ENCODE data around the gene STARD10.
"Not testable (repeated sequence)": the region's sequence is repeated elsewhere in the genome, so short reads cannot be mapped to it uniquely, and the experiment has no call there.

The STARD10 gene

GRCh38 chr11:72807792-72808191 lies 13.9 kb upstream of the STARD10 start:
- Histone ChIP-seq H3K9me3 (ENCODE audit: control insufficient read depth, low read length) (no peaks in the 10 kb centered on the region), H3K27ac (ENCODE audit: insufficient read depth, low read depth, low read length, poor library complexity, severe bottlenecking) (no peak overlapping the region), H3K36me3 (ENCODE audit: control insufficient read depth, insufficient read depth, low read length) (no peaks in the 10 kb centered on the region), H3K27me3 (ENCODE audit: control insufficient read depth, insufficient read depth, low read length, poor library complexity, severe bottlenecking) (no peaks in the 10 kb centered on the region), H3K4me3 (ENCODE audit: insufficient read depth, low read depth, low read length) (no peak overlapping the region), H3K4me1 (ENCODE audit: control insufficient read depth, insufficient read depth, low read length) (peaks cover 5% of the 10 kb centered on the region)
- WGBS, 2 experiments: 88 to 91% methylated on average over 2 of the region's 2 CpGs

- no peak overlapping the region for H3K4me3 ChIP-seq (ENCODE audit: insufficient read depth, low read depth, low read length)
- WGBS, 2 experiments: 93 to 96% methylated on average over 5 of the region's 5 CpGs
- H3K36me3 ChIP-seq (ENCODE audit: control insufficient read depth, insufficient read depth, low read length): no peaks in the 10 kb centered on the region
- H3K27ac ChIP-seq (ENCODE audit: insufficient read depth, low read depth, low read length, poor library complexity, severe bottlenecking): no peak overlapping the region
- no peaks in the 10 kb centered on the region for H3K27me3 ChIP-seq (ENCODE audit: control insufficient read depth, insufficient read depth, low read length, poor library complexity, severe bottlenecking)
- no peaks in the 10 kb centered on the region for H3K9me3 ChIP-seq (ENCODE audit: control insufficient read depth, low read length)
- H3K4me1 ChIP-seq (ENCODE audit: control insufficient read depth, insufficient read depth, low read length): no peaks in the 10 kb centered on the region
Measured at GRCh38 chr11:72807021-72807693, 13.3 kb upstream of the STARD10 start.

DNA sequence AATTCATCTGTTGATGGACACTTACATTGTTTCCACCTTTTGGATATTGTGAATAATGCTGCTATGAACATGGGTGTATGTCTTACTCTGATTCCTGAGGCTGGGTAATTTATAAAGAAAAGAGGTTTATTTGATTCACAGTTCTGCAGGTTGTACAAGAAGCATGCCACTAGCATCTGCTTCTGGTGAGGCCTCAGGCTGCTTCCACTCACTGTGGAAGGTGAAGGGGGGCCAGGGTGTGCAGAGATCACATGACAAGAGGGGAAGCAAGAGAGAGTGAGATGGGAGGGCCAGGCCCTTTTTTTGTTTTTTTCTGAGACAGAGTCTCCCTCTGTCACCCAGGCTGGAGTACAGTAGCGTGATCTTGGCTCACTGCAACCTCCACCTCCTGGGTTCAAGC lies 12.5 kb upstream of the STARD10 start:
- H3K9me3 ChIP-seq (ENCODE audit: control insufficient read depth, low read length): not testable (repeated sequence)

GRCh38 chr11:72805216-72805615 lies 11.4 kb upstream of the STARD10 start:
- Histone ChIP-seq H3K36me3 (ENCODE audit: control insufficient read depth, insufficient read depth, low read length) (no peaks in the 10 kb centered on the region), H3K9me3 (ENCODE audit: control insufficient read depth, low read length) (no peaks in the 10 kb centered on the region), H3K4me1 (ENCODE audit: control insufficient read depth, insufficient read depth, low read length) (no peaks in the 10 kb centered on the region), H3K27ac (ENCODE audit: insufficient read depth, low read depth, low read length, poor library complexity, severe bottlenecking) (no peak overlapping the region), H3K4me3 (ENCODE audit: insufficient read depth, low read depth, low read length) (no peak overlapping the region), H3K27me3 (ENCODE audit: control insufficient read depth, insufficient read depth, low read length, poor library complexity, severe bottlenecking) (no peaks in the 10 kb centered on the region)
- 89 to 93% methylated on average over 5 of the region's 6 CpGs for WGBS, 2 experiments

More for the DNA sequence above, 12.5 kb upstream of the STARD10 start:
- H3K4me1 ChIP-seq (ENCODE audit: control insufficient read depth, insufficient read depth, low read length); H3K27ac ChIP-seq (ENCODE audit: insufficient read depth, low read depth, low read length, poor library complexity, severe bottlenecking); H3K4me3 ChIP-seq (ENCODE audit: insufficient read depth, low read depth, low read length); H3K27me3 ChIP-seq (ENCODE audit: control insufficient read depth, insufficient read depth, low read length, poor library complexity, severe bottlenecking); H3K36me3 ChIP-seq (ENCODE audit: control insufficient read depth, insufficient read depth, low read length): not testable (repeated sequence)
- 96 to 100% methylated on average over 1 of the region's 1 CpG for WGBS, 2 experiments

DNA sequence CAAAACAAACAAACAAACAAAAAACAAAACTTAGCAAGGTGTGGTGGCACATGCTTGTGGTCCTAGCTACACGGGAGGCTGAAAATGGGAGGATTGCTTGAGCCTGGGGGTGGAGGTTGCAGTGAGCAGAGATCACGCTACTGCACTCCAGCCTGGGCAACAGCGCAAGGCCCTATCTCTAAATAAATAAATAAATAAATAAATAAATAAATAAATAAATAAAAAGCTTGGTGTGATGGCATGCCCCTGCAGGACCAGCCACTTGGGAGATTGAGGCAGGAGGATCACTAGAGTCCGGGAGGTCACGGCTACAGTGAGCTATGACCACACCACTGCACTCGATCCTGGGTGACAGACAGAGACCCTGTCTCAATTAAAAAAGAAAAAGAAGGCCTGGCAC lies 9.0 kb upstream of the STARD10 start:
- Histone ChIP-seq H3K36me3 (ENCODE audit: control insufficient read depth, insufficient read depth, low read length) (no peaks in the 10 kb centered on the region), H3K4me1 (ENCODE audit: control insufficient read depth, insufficient read depth, low read length) (no peaks in the 10 kb centered on the region)

DNA sequence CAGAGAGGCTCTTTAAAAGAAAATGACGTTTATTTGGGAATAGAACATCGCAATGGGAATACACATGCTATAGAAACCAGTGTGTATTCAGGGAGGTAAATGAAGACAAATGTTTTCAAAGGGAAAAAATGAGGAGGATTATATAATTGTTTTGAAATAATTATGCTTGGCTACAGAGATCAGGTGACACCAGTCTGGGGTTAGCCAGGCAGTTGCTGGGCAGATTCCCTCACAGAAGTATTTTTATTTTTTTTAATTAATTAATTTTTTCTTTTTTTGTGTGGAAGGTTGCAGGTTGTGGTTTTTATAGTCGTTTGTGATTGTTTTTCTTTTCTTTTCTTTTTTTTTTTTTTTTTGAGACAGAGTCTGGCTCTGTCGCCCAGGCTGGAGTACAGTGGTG lies 5.6 kb upstream of the STARD10 start:
- 92 to 95% methylated on average over 4 of the region's 4 CpGs for WGBS, 2 experiments
- Histone ChIP-seq H3K4me3 (ENCODE audit: insufficient read depth, low read depth, low read length) (no peak overlapping the region), H3K36me3 (ENCODE audit: control insufficient read depth, insufficient read depth, low read length) (no peaks in the 10 kb centered on the region)

More for the DNA sequence above, 9.0 kb upstream of the STARD10 start:
- Histone ChIP-seq H3K9me3 (ENCODE audit: control insufficient read depth, low read length) (no peaks in the 10 kb centered on the region), H3K27me3 (ENCODE audit: control insufficient read depth, insufficient read depth, low read length, poor library complexity, severe bottlenecking) (no peaks in the 10 kb centered on the region), H3K4me3 (ENCODE audit: insufficient read depth, low read depth, low read length) (no peak overlapping the region), H3K27ac (ENCODE audit: insufficient read depth, low read depth, low read length, poor library complexity, severe bottlenecking) (no peak overlapping the region)
- 88 to 94% methylated on average over 4 to 5 of the region's 6 CpGs for WGBS, 2 experiments

DNA sequence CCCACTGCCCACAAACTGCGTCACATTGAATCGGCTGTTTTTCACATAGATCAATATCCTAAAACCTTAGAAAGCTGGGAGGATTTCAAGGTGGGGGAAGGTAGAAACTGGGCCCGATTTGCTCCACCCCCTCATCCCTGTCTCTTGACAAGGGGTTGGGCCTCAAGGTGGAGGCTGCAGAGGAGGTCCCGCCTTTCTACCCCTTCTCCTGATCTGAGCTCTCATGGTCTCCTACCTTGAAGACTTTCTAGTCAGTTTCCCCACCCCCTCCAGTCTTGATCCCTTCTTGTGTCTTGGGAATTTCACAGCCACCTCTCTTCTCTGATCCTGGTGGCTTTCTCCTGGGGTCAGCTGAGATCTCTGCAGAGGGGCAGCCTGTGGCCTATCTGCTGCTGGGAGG lies 4.5 kb upstream of the STARD10 start:
- Histone ChIP-seq H3K27ac (ENCODE audit: insufficient read depth, low read depth, low read length, poor library complexity, severe bottlenecking) (no peak overlapping the region), H3K4me1 (ENCODE audit: control insufficient read depth, insufficient read depth, low read length) (no peaks in the 10 kb centered on the region), H3K9me3 (ENCODE audit: control insufficient read depth, low read length) (no peaks in the 10 kb centered on the region), H3K36me3 (ENCODE audit: control insufficient read depth, insufficient read depth, low read length) (no peaks in the 10 kb centered on the region), H3K27me3 (ENCODE audit: control insufficient read depth, insufficient read depth, low read length, poor library complexity, severe bottlenecking) (no peaks in the 10 kb centered on the region), H3K4me3 (ENCODE audit: insufficient read depth, low read depth, low read length) (no peak overlapping the region)
- WGBS, 2 experiments: 77 to 83% methylated on average over 4 of the region's 4 CpGs

More for the DNA sequence above, 5.6 kb upstream of the STARD10 start:
- H3K27ac ChIP-seq (ENCODE audit: insufficient read depth, low read depth, low read length, poor library complexity, severe bottlenecking): no peak overlapping the region
- H3K4me1 ChIP-seq (ENCODE audit: control insufficient read depth, insufficient read depth, low read length): no peaks in the 10 kb centered on the region
- no peaks in the 10 kb centered on the region for H3K27me3 ChIP-seq (ENCODE audit: control insufficient read depth, insufficient read depth, low read length, poor library complexity, severe bottlenecking)
- H3K9me3 ChIP-seq (ENCODE audit: control insufficient read depth, low read length): no peaks in the 10 kb centered on the region

DNA sequence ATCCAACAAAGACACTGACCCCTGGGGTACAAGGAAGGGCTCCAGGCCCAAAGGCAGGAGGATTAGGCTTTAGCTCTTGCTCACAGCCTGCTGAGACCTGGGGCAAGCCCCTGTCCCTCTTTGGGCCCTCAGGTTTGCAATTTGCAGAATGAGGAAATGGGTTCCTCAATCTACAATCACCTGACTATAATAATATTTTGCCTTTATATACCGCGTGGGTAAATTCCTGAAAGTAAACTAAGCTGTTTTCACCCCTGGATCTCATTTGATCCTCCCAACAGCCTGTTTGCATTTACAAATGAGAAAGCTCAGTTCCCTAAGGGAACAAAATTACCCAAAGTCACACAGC lies 797 bp downstream of the STARD10 start:
- H3K27me3 ChIP-seq (ENCODE audit: control insufficient read depth, insufficient read depth, low read length, poor library complexity, severe bottlenecking): no peaks in the 10 kb centered on the region
- no peaks in the 10 kb centered on the region for H3K9me3 ChIP-seq (ENCODE audit: control insufficient read depth, low read length)
- WGBS, 2 experiments: 85 to 98% methylated on average over 2 of the region's 2 CpGs
- H3K27ac ChIP-seq (ENCODE audit: insufficient read depth, low read depth, low read length, poor library complexity, severe bottlenecking): peak overlapping the region; percentile 89
- no peaks in the 10 kb centered on the region for H3K36me3 ChIP-seq (ENCODE audit: control insufficient read depth, insufficient read depth, low read length)
- peak overlapping the region; percentile 87 for H3K4me3 ChIP-seq (ENCODE audit: insufficient read depth, low read depth, low read length)
- H3K4me1 ChIP-seq (ENCODE audit: control insufficient read depth, insufficient read depth, low read length): peaks cover 8% of the 10 kb centered on the region

- Histone ChIP-seq H3K9me3 (ENCODE audit: control insufficient read depth, low read length) (no peaks in the 10 kb centered on the region), H3K27ac (ENCODE audit: insufficient read depth, low read depth, low read length, poor library complexity, severe bottlenecking) (no peak overlapping the region), H3K4me3 (ENCODE audit: insufficient read depth, low read depth, low read length) (no peak overlapping the region), H3K27me3 (ENCODE audit: control insufficient read depth, insufficient read depth, low read length, poor library complexity, severe bottlenecking) (no peaks in the 10 kb centered on the region), H3K36me3 (ENCODE audit: control insufficient read depth, insufficient read depth, low read length) (no peaks in the 10 kb centered on the region), H3K4me1 (ENCODE audit: control insufficient read depth, insufficient read depth, low read length) (peaks cover 9% of the 10 kb centered on the region)
- WGBS, 2 experiments: 93 to 97% methylated on average over 3 of the region's 3 CpGs
Measured at GRCh38 chr11:72792437-72793021, 1.3 kb downstream of the STARD10 start.

GRCh38 chr11:72791228-72791627 lies 2.6 kb downstream of the STARD10 start:
- WGBS, 2 experiments: 88 to 92% methylated on average over 7 of the region's 7 CpGs
- H3K4me1 ChIP-seq (ENCODE audit: control insufficient read depth, insufficient read depth, low read length): peaks cover 16% of the 10 kb centered on the region
- H3K4me3 ChIP-seq (ENCODE audit: insufficient read depth, low read depth, low read length); H3K27ac ChIP-seq (ENCODE audit: insufficient read depth, low read depth, low read length, poor library complexity, severe bottlenecking); H3K36me3 ChIP-seq (ENCODE audit: control insufficient read depth, insufficient read depth, low read length); H3K9me3 ChIP-seq (ENCODE audit: control insufficient read depth, low read length); H3K27me3 ChIP-seq (ENCODE audit: control insufficient read depth, insufficient read depth, low read length, poor library complexity, severe bottlenecking): not testable (repeated sequence)

All from ectodermal cell (in vitro differentiated cells).